Muscle of arm (tissue), 12 donors: Measurements from ENCODE around the gene ANKRD11. TPM values are rescaled to one million over a fixed set of nuclear protein-coding genes. Genes with fewer than 3 reads are reported as not detected.
"Not testable (repeated sequence)": the region's sequence is repeated elsewhere in the genome, so short reads cannot be mapped to it uniquely, and the experiment has no call there.

Experiments
- DNase-seq: peaks from one replicate; pipeline ENCODE4 v3.0.0-alpha.2; 2013
- polyA plus RNA-seq, 12 donors: library from polyadenylated mRNA; unstranded; fragments of 120-200 nt; gene quantifications; one replicate each; pipeline ENCODE4 v1.2.1, GENCODE V29; 2013; ENCODE audit not compliant: insufficient read length in 12 of 12

Gene ANKRD11
- polyA plus RNA-seq, 12 donors, result 52.0 to 116 (median 61.1) TPM; not detected in 1

DNA sequence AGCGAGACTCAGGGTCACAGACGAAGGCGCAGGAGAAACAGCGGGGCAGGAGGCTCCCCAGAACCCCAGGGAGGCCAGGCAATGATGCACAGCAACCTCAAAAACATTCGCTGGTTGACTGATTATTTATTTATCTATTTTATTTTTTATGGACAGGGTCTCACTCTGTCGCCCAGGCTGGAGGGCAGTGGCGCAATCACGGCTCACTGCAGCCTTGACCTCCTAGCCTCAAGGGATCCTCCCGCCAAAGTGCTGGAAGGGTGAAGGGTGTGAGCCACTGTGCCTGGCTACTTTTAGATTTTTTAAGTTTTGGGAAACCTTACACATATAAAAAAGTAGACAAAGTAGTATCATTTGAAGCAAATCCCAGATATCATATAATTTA is 189.4 kb downstream of the ANKRD11 start:
- DNase-seq, result no peak

DNA sequence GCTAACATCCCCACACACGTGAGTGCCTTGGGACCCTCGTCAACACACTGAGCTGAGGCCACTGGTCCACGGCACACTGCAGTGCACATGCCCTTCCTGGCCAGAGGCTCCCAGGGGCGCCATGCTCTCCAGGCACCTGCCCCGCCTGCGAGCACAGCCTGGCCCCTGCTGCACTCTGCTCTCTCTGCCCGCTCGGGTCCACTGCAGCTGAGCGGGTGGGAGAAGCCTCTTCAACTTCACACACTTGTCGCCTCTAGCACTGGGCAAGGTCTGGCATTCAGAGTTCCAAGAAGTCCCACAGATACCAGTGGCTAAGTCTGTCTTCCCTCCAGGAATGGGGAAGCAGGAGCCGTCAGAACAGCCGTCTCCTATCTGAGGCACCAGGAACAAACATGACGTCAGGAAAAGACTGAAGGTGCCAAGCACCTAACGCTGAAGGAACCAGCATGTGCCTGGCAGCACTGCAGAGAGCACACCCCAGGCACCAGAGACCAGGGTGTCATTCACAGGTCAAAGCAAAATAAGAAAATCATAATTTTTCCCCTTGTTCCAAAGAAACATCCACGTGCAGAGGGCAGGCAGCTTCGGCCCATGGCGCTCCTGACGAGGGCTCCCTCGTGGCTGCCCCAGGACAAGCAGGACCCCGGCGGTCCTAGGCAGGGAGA is 189.9 kb downstream of the ANKRD11 start:
- DNase-seq, result no peak

DNA sequence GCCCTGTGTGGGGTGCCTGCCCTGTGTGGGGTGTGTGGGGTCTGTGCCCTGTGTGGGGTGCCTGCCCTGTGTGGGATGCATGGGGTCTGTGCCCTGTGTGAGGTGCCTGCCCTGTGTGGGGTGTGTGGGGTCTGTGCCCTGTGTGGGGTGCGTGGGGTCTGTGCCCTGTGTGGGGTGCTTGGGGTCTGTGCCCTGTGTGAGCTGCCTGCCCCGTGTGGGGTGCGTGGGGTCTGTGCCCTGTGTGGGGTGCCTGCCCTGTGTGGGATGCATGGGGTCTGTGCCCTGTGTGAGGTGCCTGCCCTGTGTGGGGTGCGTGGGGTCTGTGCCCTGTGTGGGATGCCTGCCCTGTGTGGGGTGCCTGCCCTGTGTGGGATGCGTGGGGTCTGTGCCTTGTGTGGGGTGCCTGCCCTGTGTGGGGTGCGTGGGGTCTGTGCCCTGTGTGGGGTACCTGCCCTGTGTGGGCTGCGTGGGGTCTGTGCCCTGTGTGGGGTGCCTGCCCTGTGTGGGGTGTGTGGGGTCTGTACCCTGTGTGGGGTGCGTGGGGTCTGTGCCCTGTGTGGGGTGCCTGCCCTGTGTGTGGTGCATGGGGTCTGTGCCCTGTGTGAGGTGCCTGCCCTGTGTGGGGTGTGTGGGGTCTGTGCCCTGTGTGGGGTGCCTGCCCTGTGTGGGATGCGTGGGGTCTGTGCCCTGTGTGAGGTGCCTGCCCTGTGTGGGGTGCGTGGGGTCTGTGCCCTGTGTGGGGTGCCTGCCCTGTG is 190.8 kb downstream of the ANKRD11 start:
- DNase-seq, result not testable (repeated sequence)

DNA sequence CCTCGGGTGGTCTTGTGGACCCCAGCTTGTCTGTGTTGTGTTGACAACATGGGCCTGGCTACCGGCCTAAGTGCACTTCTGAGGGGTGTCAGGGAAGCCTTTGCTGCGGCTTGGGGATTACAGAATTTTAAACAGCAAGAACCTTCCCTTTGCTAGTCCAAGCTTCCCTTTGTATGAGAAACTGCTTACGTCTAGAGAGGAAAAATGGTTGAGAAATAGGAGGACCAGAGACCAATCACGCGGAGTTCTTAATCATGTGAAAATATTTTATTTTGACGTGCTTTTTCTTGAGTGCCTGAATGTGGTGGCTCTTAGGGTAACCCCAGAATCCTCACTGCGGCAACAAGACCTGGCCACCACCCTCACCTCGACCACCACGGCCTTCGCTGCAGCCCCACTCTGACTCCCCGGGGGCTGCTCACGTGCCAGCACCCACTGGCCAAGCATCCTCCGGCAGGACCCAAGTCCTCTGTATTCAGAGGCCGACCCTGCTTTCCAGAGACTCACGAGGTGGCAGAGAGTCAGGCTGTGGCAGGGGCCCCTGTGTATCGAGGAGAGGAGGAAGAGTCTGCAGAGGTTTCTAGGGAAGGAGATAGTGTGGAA is 191.6 kb downstream of the ANKRD11 start:
- DNase-seq, result no peak

DNA sequence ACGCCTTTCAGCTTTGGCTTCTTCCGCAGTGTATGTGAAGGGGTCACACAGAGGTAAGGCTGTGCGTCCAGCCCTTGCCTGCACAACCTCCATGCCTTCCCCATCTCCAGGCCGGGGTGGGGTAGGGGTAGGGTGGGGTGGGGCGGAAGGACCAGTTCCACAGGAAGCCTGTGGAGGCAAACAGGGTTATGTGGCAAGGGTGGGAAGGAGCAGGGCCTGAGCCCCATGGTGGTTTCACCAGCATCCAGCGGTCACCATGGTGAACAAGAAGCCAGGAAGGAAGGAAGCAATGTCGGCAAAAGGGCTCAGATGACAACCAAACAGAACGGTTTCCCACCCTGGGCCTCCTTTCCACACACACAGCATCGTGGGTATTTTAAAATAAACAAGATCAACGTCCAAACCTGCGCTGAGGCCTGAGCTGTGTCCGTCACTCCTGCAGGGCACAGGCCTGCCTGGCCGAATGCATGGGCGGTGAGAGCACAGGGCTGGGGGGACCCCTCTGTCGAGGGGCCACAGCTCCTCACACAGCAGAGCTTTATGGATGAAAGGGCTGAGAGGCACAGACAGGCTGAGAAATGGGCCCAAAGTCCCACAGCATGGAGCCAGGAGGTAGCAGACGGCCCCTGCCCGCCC is 192.3 kb downstream of the ANKRD11 start:
- DNase-seq, result no peak

DNA sequence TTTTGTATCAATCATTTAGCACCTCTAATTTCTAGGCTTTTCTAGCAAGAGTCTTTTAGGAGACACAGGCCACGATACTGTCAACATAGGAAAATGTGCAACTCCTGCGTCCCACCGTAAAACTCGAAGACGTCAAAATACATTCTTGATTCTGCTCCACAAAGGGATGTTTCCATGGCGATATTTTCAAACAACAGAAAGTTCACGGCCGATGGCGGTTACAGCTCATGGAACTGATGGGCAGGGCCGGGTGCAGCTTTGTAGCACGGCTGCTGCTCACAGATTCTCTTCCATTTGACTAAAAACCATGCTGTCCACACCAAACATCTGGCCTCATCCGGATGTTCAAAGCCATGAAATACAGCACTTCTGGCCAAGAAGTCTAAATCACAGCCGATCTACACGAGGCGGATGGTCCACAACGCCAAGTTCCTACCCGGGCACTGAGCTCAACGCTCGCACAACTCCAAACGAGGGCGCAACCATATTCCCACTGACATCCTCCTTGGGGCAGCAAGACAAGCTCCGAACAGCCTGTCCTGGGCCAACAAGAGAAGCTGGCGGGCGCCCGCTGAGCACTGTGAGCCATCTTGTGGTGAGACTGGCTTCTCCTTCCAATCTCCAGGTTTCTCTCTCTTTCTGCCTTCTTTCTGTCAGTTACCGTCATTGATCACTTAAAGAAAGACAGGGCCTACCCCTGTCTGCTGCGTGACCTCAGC is 193.0 kb downstream of the ANKRD11 start:
- DNase-seq, result peak; percentile 29

DNA sequence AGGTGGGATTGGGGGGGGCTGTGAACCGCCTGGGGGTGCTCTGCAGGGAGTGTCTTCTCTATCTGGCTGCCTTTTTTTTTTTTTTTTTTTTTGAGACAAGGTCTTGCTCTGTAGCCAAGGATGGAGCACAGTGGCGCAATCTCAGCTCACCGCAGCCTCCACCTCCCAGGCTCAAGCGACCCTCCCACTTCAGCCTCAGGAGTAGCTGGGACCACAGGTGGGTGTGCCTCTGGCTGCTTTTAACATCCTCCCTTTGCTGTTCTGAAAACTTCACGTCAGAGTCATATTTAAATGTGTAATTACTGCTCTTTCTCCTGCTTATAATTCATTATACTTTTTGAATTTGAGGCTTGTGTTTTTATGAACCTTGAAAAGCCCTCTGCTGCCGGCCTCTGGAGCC is 194.4 kb downstream of the ANKRD11 start:
- DNase-seq, result no peak

DNA sequence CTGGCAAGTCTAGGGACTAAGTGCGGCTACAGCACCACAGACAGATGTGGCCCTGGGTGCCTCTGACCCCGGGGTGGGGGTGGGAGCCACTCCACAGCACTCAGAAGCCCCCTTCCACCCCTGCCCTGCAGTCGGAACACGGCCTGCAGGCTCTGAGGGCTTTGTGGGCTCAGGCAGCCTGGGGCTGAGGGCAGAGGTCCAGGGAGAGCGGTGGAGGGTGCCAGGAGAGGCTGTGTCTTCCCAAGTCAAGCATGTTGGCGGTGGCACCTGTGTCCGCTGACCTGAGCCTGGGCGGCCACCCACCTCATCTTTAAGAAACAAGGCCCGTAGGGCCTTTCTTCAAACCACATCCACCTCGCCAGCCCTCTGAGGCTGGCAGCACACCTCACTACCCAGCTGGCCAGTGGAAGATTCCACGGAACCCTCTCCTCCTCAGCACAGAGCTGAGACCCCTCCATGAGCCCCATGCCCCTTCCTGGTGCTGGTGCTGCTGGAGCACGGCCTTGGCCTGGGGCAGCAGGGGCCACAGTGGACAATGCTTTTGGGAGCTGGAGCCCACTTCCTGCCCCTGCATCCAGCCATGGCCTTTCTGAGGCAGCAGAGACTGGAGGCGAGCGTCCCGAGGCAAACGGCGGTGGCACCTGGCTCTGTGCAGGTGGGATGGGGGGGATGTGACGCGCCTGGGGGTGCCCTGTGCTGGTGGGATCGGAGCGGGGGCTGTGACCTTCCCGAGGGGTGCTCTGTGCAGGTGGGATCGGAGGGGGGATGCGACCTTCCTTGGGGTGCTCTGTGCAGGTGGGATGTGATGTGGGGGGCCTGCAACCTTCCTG is 195.1 kb downstream of the ANKRD11 start:
- no peak for DNase-seq

DNA sequence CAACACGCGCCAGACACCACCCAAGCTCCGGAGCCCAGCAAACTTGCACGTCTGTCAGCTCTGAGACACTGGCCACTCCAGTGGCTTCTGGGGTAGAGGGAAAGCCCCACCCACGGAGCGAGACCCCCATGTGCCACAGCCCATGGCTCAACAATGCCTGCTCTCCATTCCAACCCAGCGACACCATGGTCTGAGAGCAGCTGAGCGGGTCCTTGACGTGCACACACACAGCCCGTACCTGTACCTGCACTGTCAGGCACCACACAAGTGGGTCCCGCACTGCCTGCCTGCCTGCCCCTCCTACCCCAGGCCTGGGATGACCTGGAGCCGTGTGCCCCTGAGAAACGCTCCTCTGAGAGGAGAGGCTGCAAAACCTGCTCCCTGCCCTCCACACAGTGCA is 195.9 kb downstream of the ANKRD11 start:
- DNase-seq, result no peak

DNA sequence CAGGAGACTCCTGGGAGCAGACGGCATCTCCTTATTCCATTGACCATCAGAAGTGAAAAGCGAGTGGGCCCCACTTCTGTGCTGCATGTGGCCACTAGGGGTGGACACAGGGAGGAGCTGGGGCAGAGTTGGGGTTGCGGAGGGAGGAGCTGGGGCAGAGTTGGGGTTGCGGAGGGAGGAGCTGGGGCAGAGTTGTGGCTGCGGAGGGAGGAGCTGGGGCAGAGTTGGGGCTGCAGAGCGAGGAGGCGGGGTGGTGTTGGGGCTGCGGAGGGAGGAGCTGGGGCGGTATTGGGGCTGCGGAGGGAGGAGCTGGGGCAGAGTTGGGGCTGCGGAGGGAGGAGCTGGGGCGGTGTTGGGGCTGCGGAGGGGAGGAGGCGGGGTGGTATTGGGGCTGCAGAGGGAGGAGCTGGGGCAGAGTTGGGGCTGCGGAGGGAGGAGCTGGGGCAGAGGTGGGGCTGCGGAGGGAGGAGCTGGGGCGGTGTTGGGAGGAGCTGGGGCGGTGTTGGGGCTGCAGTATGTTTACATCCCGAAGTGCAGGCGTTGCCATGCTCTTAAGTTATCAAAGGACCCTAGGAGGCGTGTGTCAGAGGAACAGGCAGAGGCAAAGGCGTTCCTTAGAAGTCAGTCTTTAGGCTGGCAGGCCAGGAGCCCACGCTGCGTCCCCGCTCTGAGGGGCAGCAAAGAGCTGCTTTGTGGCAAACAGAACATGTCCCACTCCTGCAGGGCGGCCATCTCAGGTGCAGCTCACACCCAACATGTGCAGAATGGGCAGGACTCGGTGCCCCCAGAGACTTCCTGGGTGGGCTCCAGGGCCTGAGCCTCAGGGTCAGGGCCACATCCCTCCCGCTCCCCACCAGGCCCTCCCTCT is 196.9 kb downstream of the ANKRD11 start:
- DNase-seq, result no peak

DNA sequence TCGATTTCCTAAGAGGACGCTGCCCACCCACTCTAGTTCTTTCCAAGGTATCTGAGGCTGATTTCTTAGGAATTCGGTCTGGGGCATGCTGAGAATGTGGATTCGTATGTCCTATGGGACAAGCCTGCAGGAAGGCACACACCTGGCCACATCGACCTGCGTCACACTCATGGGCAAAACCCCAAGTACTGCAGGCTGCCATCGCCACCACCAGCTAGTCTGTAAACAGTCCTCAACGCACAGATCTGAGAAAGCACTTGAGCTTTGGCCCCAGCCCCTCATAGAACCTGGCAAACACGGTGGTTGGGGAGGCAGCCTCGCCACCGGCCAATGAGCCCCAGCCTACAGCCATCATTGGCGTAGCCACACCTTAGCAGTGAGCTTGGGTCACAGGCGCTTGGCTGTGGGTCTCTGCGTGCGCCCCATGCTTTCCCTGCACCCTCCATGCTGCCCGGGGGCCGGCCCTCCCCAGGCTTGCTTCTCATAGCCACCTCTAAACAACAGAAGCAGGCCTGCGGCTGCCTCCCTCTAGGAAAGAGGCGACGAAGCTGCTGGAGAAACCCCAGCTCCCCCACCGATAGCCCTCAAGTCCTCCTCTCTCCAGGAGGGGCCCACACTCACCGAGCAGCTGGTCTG is 197.8 kb downstream of the ANKRD11 start:
- no peak for DNase-seq

DNA sequence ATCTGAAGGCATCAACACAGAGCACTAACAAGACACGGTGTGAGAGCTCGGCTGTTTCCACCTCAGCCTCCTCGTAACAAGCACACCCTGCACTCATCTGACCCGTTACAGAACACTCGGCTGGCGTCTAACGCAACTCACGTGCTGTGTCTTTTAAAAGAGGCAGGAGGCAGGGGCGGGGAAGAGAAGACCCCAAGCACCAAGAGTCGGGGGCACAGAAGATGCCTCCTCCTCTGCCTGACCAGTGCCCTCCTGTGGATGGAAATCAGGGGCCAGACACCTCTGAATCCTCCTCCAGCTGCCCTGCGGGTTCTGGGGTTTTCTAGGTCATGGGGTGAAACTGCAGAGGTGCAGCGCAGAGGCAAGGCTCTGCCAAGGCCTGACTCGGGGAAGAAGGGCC is 198.6 kb downstream of the ANKRD11 start:
- DNase-seq, result no peak

DNA sequence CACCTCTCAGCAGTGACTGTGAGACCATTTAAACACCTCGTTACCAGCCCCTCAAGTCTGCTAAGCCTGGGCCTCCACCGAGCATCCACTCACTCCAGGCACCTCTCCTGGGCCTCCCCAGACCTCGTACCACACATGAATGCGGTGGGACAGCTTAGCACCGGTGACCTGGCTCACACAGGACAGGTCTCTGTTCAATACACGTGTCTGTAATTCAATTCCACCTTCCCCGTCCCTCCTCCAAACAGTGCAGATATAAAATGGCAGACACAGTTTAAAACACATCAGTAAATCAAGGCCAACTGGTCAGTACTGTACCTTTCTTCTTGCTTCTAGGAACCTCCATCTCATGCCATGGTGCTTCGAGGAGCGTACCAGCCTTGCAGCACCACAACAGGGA is 199.0 kb downstream of the ANKRD11 start:
- no peak for DNase-seq

DNA sequence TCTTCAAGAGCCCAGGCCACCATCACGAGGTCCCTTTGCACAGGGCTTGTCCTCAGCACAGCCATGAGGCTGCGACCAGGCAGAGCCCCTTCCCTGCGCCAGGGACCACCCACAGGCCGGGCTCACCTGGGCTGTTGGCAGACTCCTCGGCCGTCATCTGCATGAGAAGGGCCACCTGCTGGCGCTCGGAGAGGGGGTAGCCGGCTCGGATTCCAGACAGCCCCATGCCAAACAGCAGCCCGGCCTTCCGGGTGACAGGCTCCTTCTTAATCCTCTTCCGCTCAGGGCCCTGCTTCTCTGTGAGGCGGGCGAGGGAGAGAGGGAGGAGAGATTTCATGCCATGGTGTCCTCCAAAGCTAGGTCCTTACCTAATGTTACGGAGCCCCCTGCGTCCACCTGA is 199.5 kb downstream of the ANKRD11 start:
- no peak for DNase-seq

DNA sequence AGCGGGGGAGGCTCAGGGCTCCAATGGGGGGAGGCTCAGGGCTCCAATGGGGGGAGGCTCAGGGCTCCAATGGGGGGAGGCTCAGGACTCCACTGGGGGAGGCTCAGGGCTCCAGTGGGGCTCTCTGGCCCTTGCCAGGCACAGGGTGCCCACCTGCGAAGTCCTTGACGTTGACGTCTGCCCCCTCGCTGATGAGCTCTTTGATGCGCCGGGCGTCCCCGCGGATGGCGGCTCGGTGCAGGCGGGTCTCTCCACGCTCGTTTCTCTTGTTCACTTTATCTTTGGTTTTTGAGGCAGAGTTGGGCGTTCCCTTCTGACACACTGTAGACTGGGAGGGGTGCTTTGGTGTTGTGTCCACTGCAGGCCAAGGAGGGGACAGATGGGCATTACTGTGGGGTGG is 199.9 kb downstream of the ANKRD11 start:
- no peak for DNase-seq

DNA sequence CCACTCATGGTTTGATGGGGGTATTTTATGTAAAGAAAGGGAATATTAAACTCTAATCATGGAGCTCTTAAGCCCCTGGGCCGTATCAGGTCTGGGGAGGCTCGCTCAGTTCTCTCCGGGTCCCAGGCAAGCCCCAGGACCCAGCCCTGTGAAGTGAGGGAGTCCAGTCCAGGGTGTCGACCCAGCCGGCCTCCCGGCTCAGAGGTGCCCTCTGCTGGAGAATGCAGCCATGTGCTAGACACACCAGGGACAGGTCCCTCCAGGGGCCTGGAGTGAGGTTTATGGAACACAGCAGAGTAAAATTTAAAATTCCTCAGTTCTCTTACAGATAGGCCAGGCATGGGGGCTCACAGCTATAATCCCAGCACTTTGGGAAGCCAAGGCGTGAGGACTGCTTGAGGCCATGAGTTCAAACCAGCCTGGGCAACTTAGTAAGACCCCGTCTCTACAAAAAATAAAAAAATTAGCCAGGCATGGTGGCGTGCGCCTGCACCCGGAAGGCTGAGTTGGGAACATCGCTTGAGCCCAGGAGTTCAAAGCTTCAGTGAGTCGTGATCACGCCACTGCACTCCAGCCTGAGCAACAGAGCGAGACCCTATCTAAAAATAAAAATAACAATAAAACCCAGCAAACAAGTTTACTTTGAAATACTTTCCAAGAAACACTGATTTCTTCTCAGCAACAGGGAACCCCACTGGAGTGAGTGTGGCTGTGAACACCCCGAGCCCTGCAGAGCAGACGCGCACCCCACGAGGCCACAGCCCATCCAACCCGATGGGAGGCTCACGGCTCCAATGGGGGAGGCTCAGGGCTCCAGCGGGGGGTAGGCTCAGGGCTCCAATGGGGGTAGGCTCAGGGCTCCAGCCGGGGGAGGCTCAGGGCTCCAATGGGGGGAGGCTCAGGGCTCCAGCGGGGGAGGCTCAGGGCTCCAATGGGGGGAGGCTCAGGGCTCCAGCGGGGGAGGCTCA is 200.6 kb downstream of the ANKRD11 start:
- peak; percentile 29 for DNase-seq

DNA sequence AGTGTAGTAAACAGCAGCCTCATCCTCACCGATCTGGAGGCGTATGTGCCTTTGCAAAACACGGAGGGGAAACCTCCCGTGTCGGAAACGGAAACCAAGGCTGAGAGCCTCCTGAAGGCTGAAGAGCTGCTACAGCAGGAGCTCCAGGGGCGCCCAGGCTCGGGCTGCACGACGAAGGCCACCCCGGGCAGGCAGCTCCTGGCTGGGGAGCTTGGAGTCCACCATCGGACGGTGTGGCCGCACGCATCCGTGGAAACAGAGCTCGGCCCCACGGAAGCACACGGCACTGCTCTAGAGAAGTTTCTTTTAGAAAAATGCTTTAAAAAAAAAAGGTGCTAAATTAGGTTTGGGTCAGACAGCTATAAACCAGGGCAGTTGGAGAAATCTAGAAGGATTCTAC is 201.4 kb downstream of the ANKRD11 start:
- no peak for DNase-seq

DNA sequence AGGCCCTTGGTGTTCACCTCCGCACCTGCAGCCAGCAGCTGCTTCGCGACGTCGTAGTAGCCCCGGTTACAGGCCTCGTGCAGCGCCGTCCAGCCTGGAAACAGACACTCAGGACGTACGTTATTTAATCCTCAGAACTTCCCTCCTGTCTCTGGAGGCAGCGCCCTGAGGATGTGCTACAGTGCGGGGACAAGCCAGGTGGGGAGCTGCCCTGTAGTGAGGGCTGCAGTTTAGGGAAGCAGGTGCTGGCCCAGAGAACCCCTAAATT is 201.8 kb downstream of the ANKRD11 start:
- no peak for DNase-seq
